IMR-90 (cell line): ENCODE measurements around the gene ZMIZ2. TPM values are rescaled to one million over a fixed set of nuclear protein-coding genes. Genes with fewer than 3 reads are reported as not detected.

Experiments used
- ATAC-seq: fragments of 200-7000 bp; cut with Tn5 transposase; 2 replicates; pipeline ENCODE4 v1.9.1; 2020; ENCODE audit warnings: low read depth, mild to moderate bottlenecking, moderate library complexity
- BruUV-seq: library from RNA; stranded (reverse); fragments of 400-500 nt; replicated peaks from 2 replicates; lab custom pipeline; 2021; lab: Mats Ljungman, UMichigan
- CTCF ChIA-PET: fragments of 300-600 bp; formaldehyde crosslinking; extraction: SDS; loops from one replicate; lab custom pipeline; 2021; ENCODE audit warnings: antibody characterized with exemption; lab: Yijun Ruan, JAX
- POLR2A ChIA-PET: fragments of 300-600 bp; sonication (Branson Sonifier 250); formaldehyde crosslinking; loops from one replicate; lab custom pipeline; 2022; ENCODE audit warnings: antibody characterized with exemption; ENCODE audit not compliant: unreplicated experiment; lab: Charles Lee
- DNase-seq: peaks from one replicate; pipeline ENCODE4 v3.0.0; 2013
- H2AFZ ChIP-seq: replicated peaks from 2 replicates; pipeline ENCODE3; 2013; ENCODE audit warnings: low read length, mild to moderate bottlenecking; ENCODE audit not compliant: poor library complexity
- H2AK5ac ChIP-seq: 2 replicates; pipeline ENCODE4 v1.6.1; 2013; ENCODE audit warnings: low read depth, low read length, inconsistent platforms
- H2AK9ac ChIP-seq: replicated peaks from 2 replicates; pipeline ENCODE3; 2013; ENCODE audit warnings: mild to moderate bottlenecking, low read depth, low read length, moderate library complexity; ENCODE audit not compliant: poor library complexity
- H2BK120ac ChIP-seq: 2 replicates; pipeline ENCODE4 v1.6.1; 2013; ENCODE audit warnings: low read depth, low read length, inconsistent platforms
- H2BK15ac ChIP-seq: 3 replicates; pipeline ENCODE4 v1.6.1; 2013; ENCODE audit warnings: low read depth, low read length, inconsistent platforms
- H2BK20ac ChIP-seq: 2 replicates; pipeline ENCODE4 v1.6.1; 2013; ENCODE audit warnings: low read depth, mild to moderate bottlenecking, inconsistent platforms, low read length, moderate library complexity
- H2BK5ac ChIP-seq: 2 replicates; pipeline ENCODE4 v1.6.1; 2013; ENCODE audit warnings: mild to moderate bottlenecking, low read depth, low read length, inconsistent platforms; ENCODE audit not compliant: poor library complexity, severe bottlenecking
- H3K14ac ChIP-seq: replicated peaks from 2 replicates; pipeline ENCODE4 v1.6.1; 2013; ENCODE audit warnings: low read depth, low read length, inconsistent platforms
- H3K18ac ChIP-seq: 2 replicates; pipeline ENCODE4 v1.6.1; 2013; ENCODE audit warnings: low read depth, low read length, control low read depth
- H3K23ac ChIP-seq: 2 replicates; pipeline ENCODE4 v1.6.1; 2013; ENCODE audit warnings: low read depth, low read length, inconsistent platforms
- H3K27ac ChIP-seq: 2 replicates; pipeline ENCODE4 v1.5.1; 2013; ENCODE audit warnings: mild to moderate bottlenecking, control low read depth, low read length; ENCODE audit not compliant: insufficient read depth
- H3K27me3 ChIP-seq: 2 replicates; pipeline ENCODE4 v1.6.1; 2013; ENCODE audit warnings: low read length; ENCODE audit not compliant: control insufficient read depth, insufficient read depth
- H3K36me3 ChIP-seq: 2 replicates; pipeline ENCODE4 v1.6.1; 2013; ENCODE audit warnings: low read length, mixed read lengths; ENCODE audit not compliant: control insufficient read depth, insufficient read depth
- H3K4ac ChIP-seq: 2 replicates; pipeline ENCODE4 v1.6.1; 2013; ENCODE audit warnings: low read depth, low read length, inconsistent platforms
- H3K4me1 ChIP-seq: 2 replicates; pipeline ENCODE4 v1.6.1; 2013; ENCODE audit warnings: low read length, mixed read lengths; ENCODE audit not compliant: control insufficient read depth, insufficient read depth
- H3K4me2 ChIP-seq: 2 replicates; pipeline ENCODE4 v1.6.1; 2013; ENCODE audit warnings: low read depth, mild to moderate bottlenecking, control low read depth, low read length, moderate library complexity
- H3K4me3 ChIP-seq: 2 replicates; pipeline ENCODE4 v1.5.1; 2013; ENCODE audit warnings: low read depth, mild to moderate bottlenecking, control low read depth, low read length, moderate library complexity; ENCODE audit not compliant: insufficient read depth
- H3K56ac ChIP-seq: 2 replicates; pipeline ENCODE4 v1.6.1; 2013; ENCODE audit warnings: low read length, inconsistent platforms; ENCODE audit not compliant: insufficient read depth; ENCODE audit errors: extremely low read depth
- H3K79me1 ChIP-seq, 2 experiments: 2 replicates each; pipeline ENCODE4 v1.6.1; 2013; ENCODE audit warnings: low read length in 2 of 2, inconsistent platforms in 1 of 2, low read depth in 1 of 2
- H3K9ac ChIP-seq: 2 replicates; pipeline ENCODE4 v1.6.1; 2013; ENCODE audit warnings: low read depth, low read length, control low read depth
- H3K9me1 ChIP-seq: 2 replicates; pipeline ENCODE4 v1.6.1; 2013; ENCODE audit warnings: low read length, inconsistent platforms; ENCODE audit not compliant: insufficient read depth
- H3K9me3 ChIP-seq: 2 replicates; pipeline ENCODE4 v1.6.1; 2013; ENCODE audit warnings: low read length; ENCODE audit not compliant: control insufficient read depth, insufficient read depth
- H4K20me1 ChIP-seq: 2 replicates; pipeline ENCODE4 v1.6.1; 2013; ENCODE audit warnings: low read length, inconsistent platforms; ENCODE audit not compliant: insufficient read depth
- H4K5ac ChIP-seq: 2 replicates; pipeline ENCODE4 v1.6.1; 2013; ENCODE audit warnings: mild to moderate bottlenecking, low read depth, low read length, control low read depth
- H4K8ac ChIP-seq, 2 experiments: 2 replicates each; pipeline ENCODE4 v1.6.1; 2013; ENCODE audit warnings: low read depth in 2 of 2, low read length in 2 of 2, control low read depth in 1 of 2, inconsistent platforms in 1 of 2
- H4K91ac ChIP-seq: 2 replicates; pipeline ENCODE4 v1.6.1; 2013; ENCODE audit warnings: low read depth, low read length, inconsistent platforms; ENCODE audit not compliant: insufficient read depth
- BHLHE40 ChIP-seq: fragments of 150-350 bp; IDR thresholded peaks from 2 replicates; pipeline ENCODE4 v1.6.1; 2016; ENCODE audit warnings: mild to moderate bottlenecking, low read depth, low read length
- CEBPB ChIP-seq: IDR thresholded peaks from 2 replicates; pipeline ENCODE4 v1.6.1; 2012; ENCODE audit warnings: low read depth, low read length, improper control_type of control experiment
- CHD1 ChIP-seq: IDR thresholded peaks from 2 replicates; pipeline ENCODE4 v1.6.1; 2012; ENCODE audit warnings: low read depth, low read length, improper control_type of control experiment
- FOS ChIP-seq: fragments of 150-350 bp; IDR thresholded peaks from 2 replicates; pipeline ENCODE4 v1.6.1; 2016; ENCODE audit warnings: low read depth, low read length
- MAFK ChIP-seq: IDR thresholded peaks from 2 replicates; pipeline ENCODE4 v1.6.1; 2012; ENCODE audit warnings: low read depth, low read length, improper control_type of control experiment
- MAZ ChIP-seq: IDR thresholded peaks from 2 replicates; pipeline ENCODE4 v1.6.1; 2012; ENCODE audit warnings: low read depth, mild to moderate bottlenecking, low read length, improper control_type of control experiment, moderate library complexity, borderline replicate concordance
- MXI1 ChIP-seq: IDR thresholded peaks from 2 replicates; pipeline ENCODE4 v1.6.1; 2012; ENCODE audit warnings: low read depth, mild to moderate bottlenecking, low read length, moderate library complexity, borderline replicate concordance
- NFE2L2 ChIP-seq: fragments of 150-350 bp; IDR thresholded peaks from 2 replicates; pipeline ENCODE4 v1.6.1; 2016; ENCODE audit warnings: low read depth, mild to moderate bottlenecking, low read length
- POLR2A ChIP-seq: IDR thresholded peaks from 2 replicates; pipeline ENCODE4 v1.6.1; 2012; ENCODE audit warnings: mild to moderate bottlenecking, low read depth, low read length
- RAD21 ChIP-seq: IDR thresholded peaks from 2 replicates; pipeline ENCODE4 v1.6.1; 2012; ENCODE audit warnings: low read length, improper control_type of control experiment
- RCOR1 ChIP-seq: IDR thresholded peaks from 2 replicates; pipeline ENCODE4 v1.6.1; 2012; ENCODE audit warnings: mild to moderate bottlenecking, low read length, improper control_type of control experiment; ENCODE audit not compliant: insufficient replicate concordance
- RFX5 ChIP-seq: IDR thresholded peaks from 2 replicates; pipeline ENCODE4 v1.8.0; 2012; ENCODE audit warnings: low read depth, mild to moderate bottlenecking, low read length, moderate library complexity
- SMC3 ChIP-seq: fragments of 150-350 bp; IDR thresholded peaks from 2 replicates; pipeline ENCODE4 v1.6.1; 2016; ENCODE audit warnings: low read depth, mild to moderate bottlenecking, antibody characterized with exemption, low read length, moderate library complexity
- dilution Hi-C: fragments of 300-500 bp; cut with HindIII; formaldehyde crosslinking; loops from one replicate; pipeline ENCODE4 v1.14.3; 2018; ENCODE audit warnings: low sequenced_read_pairs; ENCODE audit not compliant: unreplicated experiment
- in situ Hi-C: fragments of 300-500 bp; cut with MboI; formaldehyde crosslinking; loops from 3 replicates; pipeline ENCODE4 v1.14.3; 2019; ENCODE audit warnings: low sequenced_read_pairs, inconsistent platforms, mixed read lengths
- intact Hi-C: fragments of 100-400 bp; cut with micrococcal nuclease; formaldehyde crosslinking; loops from 2 replicates; pipeline ENCODE4 v1.10.0; 2022
- polyA plus RNA-seq, 3 experiments: library from polyadenylated mRNA; depleted of rRNA; stranded (reverse); fragments of >200 nt; gene quantifications; 2 replicates each; pipeline ENCODE4 v1.2.3, GENCODE V29; 2012; ENCODE audit warnings: low replicate concordance in 1 of 3
- total RNA-seq: library from RNA; depleted of rRNA; stranded (reverse); fragments of >200 nt; gene quantifications from 2 replicates; pipeline ENCODE4 v1.2.3, GENCODE V29; 2012
- TF ChIP-seq, protein P1 (sequence below): conservative IDR thresholded peaks from 2 replicates; pipeline ENCODE4 v1.5.1; 2012; ENCODE audit warnings: mild to moderate bottlenecking, low read depth, low read length, improper control_type of control experiment
- TF ChIP-seq, protein P2 (sequence below): fragments of 150-350 bp; IDR thresholded peaks from 2 replicates; pipeline ENCODE4 v1.6.1; 2016; ENCODE audit warnings: low read depth, mild to moderate bottlenecking, low read length, moderate library complexity, borderline replicate concordance
- TF ChIP-seq, protein P3 (sequence below): fragments of 150-350 bp; IDR thresholded peaks from 2 replicates; pipeline ENCODE4 v1.6.1; 2017; ENCODE audit warnings: mild to moderate bottlenecking, antibody characterized with exemption, low read length, low read depth

Gene ZMIZ2
- total and polyA plus RNA-seq, 2 of the 4 experiments (the other 2 are of a cell fraction): 3.0 to 24.0 TPM

DNA sequence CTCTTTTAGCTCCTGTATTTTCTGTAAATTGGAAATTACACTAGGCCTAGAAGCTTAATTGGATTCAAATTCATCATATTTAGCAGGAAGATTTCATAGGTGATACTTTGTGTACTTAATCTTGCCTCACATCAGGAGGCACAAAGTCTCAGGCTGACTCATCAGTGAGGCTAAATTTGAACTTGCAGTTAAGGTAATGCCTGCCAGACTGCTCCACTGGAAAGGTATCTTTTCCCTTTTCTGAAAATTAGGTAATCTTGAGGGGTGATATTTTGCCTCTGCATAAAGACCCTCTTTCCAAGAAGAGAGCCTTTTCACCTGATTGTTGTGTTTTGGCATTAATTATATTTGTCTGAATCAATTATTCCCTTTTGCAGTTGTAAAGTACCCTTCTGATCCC is 62.4 kb downstream of the ZMIZ2 start:
- no peak overlapping the region for H3K56ac ChIP-seq
- ATAC-seq: no peak
- H3K23ac ChIP-seq: no peak overlapping the region
- H2BK20ac ChIP-seq: no peak overlapping the region
- no peak overlapping the region for H2AK9ac ChIP-seq
- no peak overlapping the region for H3K18ac ChIP-seq
- no peaks in the 10 kb centered on the region for H3K4me1 ChIP-seq
- no peak overlapping the region for H4K5ac ChIP-seq
- POLR2A ChIA-PET: no interaction called here
- no peaks in the 10 kb centered on the region for H3K27me3 ChIP-seq
- H3K4me3 ChIP-seq: no peak overlapping the region
- H2BK15ac ChIP-seq: no peak overlapping the region
- TF ChIP-seq MAFK: no peak
- TF ChIP-seq RCOR1: no peak
- TF ChIP-seq, protein P1, sequence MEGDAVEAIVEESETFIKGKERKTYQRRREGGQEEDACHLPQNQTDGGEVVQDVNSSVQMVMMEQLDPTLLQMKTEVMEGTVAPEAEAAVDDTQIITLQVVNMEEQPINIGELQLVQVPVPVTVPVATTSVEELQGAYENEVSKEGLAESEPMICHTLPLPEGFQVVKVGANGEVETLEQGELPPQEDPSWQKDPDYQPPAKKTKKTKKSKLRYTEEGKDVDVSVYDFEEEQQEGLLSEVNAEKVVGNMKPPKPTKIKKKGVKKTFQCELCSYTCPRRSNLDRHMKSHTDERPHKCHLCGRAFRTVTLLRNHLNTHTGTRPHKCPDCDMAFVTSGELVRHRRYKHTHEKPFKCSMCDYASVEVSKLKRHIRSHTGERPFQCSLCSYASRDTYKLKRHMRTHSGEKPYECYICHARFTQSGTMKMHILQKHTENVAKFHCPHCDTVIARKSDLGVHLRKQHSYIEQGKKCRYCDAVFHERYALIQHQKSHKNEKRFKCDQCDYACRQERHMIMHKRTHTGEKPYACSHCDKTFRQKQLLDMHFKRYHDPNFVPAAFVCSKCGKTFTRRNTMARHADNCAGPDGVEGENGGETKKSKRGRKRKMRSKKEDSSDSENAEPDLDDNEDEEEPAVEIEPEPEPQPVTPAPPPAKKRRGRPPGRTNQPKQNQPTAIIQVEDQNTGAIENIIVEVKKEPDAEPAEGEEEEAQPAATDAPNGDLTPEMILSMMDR: no peak
- no peak for TF ChIP-seq POLR2A
- no peak for TF ChIP-seq SMC3
- no peak for TF ChIP-seq FOS
- no peak for TF ChIP-seq RFX5
- TF ChIP-seq, protein P2, sequence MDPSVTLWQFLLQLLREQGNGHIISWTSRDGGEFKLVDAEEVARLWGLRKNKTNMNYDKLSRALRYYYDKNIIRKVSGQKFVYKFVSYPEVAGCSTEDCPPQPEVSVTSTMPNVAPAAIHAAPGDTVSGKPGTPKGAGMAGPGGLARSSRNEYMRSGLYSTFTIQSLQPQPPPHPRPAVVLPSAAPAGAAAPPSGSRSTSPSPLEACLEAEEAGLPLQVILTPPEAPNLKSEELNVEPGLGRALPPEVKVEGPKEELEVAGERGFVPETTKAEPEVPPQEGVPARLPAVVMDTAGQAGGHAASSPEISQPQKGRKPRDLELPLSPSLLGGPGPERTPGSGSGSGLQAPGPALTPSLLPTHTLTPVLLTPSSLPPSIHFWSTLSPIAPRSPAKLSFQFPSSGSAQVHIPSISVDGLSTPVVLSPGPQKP: no peak
- TF ChIP-seq MXI1: no peak
- TF ChIP-seq NFE2L2: no peak
- no peak for TF ChIP-seq RAD21
- no peak for TF ChIP-seq BHLHE40
- TF ChIP-seq, protein P3, sequence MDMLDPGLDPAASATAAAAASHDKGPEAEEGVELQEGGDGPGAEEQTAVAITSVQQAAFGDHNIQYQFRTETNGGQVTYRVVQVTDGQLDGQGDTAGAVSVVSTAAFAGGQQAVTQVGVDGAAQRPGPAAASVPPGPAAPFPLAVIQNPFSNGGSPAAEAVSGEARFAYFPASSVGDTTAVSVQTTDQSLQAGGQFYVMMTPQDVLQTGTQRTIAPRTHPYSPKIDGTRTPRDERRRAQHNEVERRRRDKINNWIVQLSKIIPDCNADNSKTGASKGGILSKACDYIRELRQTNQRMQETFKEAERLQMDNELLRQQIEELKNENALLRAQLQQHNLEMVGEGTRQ: no peak
- TF ChIP-seq CHD1: no peak
- no peak for TF ChIP-seq CEBPB
- TF ChIP-seq MAZ: no peak
- H4K20me1 ChIP-seq: no peaks in the 10 kb centered on the region
- no peak overlapping the region for H2BK5ac ChIP-seq
- H2AK5ac ChIP-seq: no peak overlapping the region
- no peaks in the 10 kb centered on the region for H3K9me3 ChIP-seq
- no peak overlapping the region for H2BK120ac ChIP-seq
- H3K27ac ChIP-seq: no peak overlapping the region
- no peak for DNase-seq
- in situ Hi-C loops (no loop called here), dilution Hi-C loops (no loop called here), intact Hi-C loops (no loop called here)
- H3K9ac ChIP-seq: no peak overlapping the region
- H3K36me3 ChIP-seq: no peaks in the 10 kb centered on the region
- H3K79me1 ChIP-seq: no peaks in the 10 kb centered on the region
- H4K8ac ChIP-seq: no peak overlapping the region
- H3K4ac ChIP-seq: no peak overlapping the region
- H2AFZ ChIP-seq: no peak overlapping the region
- H4K91ac ChIP-seq: no peak overlapping the region
- CTCF ChIA-PET: no interaction called here
- no peak overlapping the region for H3K4me2 ChIP-seq
- 0 out of 2 replicates have a peak, but pooled peaks cover 3% of the 10 kb centered on the region for H3K9me1 ChIP-seq
- BruUV-seq: no TSS peak
- no peak overlapping the region for H3K14ac ChIP-seq
